ENCODE measurements around the gene LDLR. TPM values are rescaled to one million over a fixed set of nuclear protein-coding genes. Genes with fewer than 3 reads are reported as not detected.

Gene LDLR
- 100 to 1,000 TPM in 2 of 3 donors, 10 to 100 TPM in 1; 84.7 to 172 (median 112) TPM for total RNA-seq
- total RNA-seq (2013): 19.7 TPM

DNA sequence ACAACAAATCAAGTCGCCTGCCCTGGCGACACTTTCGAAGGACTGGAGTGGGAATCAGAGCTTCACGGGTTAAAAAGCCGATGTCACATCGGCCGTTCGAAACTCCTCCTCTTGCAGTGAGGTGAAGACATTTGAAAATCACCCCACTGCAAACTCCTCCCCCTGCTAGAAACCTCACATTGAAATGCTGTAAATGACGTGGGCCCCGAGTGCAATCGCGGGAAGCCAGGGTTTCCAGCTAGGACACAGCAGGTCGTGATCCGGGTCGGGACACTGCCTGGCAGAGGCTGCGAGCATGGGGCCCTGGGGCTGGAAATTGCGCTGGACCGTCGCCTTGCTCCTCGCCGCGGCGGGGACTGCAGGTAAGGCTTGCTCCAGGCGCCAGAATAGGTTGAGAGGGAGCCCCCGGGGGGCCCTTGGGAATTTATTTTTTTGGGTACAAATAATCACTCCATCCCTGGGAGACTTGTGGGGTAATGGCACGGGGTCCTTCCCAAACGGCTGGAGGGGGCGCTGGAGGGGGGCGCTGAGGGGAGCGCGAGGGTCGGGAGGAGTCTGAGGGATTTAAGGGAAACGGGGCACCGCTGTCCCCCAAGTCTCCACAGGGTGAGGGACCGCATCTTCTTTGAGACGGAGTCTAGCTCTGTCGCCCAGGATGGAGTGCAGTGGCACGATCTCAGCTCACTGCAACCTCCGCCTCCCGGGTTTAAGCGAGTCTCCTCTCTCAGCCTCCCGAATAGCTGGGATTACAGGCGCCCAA is at the start of gene LDLR:
LDLR (plus strand) TSS at position 210 of the 760 bp plus-strand sequence; CDS start at position 296, 86 bp downstream.
- intact Hi-C loops (cut with micrococcal nuclease): no loop called here
- TF ChIP-seq, protein P1, sequence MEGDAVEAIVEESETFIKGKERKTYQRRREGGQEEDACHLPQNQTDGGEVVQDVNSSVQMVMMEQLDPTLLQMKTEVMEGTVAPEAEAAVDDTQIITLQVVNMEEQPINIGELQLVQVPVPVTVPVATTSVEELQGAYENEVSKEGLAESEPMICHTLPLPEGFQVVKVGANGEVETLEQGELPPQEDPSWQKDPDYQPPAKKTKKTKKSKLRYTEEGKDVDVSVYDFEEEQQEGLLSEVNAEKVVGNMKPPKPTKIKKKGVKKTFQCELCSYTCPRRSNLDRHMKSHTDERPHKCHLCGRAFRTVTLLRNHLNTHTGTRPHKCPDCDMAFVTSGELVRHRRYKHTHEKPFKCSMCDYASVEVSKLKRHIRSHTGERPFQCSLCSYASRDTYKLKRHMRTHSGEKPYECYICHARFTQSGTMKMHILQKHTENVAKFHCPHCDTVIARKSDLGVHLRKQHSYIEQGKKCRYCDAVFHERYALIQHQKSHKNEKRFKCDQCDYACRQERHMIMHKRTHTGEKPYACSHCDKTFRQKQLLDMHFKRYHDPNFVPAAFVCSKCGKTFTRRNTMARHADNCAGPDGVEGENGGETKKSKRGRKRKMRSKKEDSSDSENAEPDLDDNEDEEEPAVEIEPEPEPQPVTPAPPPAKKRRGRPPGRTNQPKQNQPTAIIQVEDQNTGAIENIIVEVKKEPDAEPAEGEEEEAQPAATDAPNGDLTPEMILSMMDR (IDR thresholded peaks at IDR 0.05): no peak
- H3K27me3 Mint-ChIP-seq (ENCODE audit: low read depth in 2 of 2): no peaks in the 10 kb centered on the region
- under 1% methylated on average over 42 of the region's 43 CpGs for WGBS (ENCODE audit: insufficient coverage)
- Histone ChIP-seq H3K27me3 (ENCODE audit: control insufficient read depth, insufficient read depth, low read length) (no peaks in the 10 kb centered on the region), H3K9me3 (ENCODE audit: control insufficient read depth, insufficient read depth, low read length) (no peaks in the 10 kb centered on the region), H3K27ac (ENCODE audit: low read length) (peak within 1 kb of the TSS; percentile 94), H3K4me1 (ENCODE audit: control insufficient read depth, insufficient read depth, low read length) (peaks cover 50% of the 10 kb centered on the region), H3K36me3 (ENCODE audit: control insufficient read depth, insufficient read depth, low read length) (no peaks in the 10 kb centered on the region), H3K4me3 (ENCODE audit: low read length) (peak within 1 kb of the TSS; percentile 70)
- ATAC-seq (peak; percentile 53 to 65 (median 58)), DNase-seq (peak; percentile 75 to 92)
- no peaks in the 10 kb centered on the region for H3K36me3 Mint-ChIP-seq
- H3K27ac Mint-ChIP-seq: peak within 1 kb of the TSS; percentile 91 to 97
- H3K9me3 Mint-ChIP-seq: no peaks in the 10 kb centered on the region
- H3K4me1 Mint-ChIP-seq: peaks cover 26 to 36% of the 10 kb centered on the region in 2 donors
- H3K4me3 Mint-ChIP-seq: peak within 1 kb of the TSS; percentile 96

DNA sequence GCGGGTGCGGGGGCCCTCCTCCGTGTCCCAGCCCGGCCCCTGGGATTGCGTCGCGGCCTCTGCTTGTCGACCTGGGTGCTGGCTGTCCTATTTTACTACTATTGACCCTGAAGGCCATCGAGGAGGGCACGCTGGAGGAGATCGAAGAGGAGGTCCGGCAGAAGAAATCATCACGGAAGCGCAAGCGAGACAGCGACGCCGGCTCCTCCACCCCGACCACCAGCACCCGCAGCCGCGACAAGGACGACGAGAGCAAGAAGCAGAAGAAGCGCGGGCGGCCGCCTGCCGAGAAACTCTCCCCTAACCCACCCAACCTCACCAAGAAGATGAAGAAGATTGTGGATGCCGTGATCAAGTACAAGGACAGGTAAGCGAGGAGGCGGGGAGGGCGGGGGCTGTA is 48.1 kb upstream of the LDLR start:
- ATAC-seq (no peak), DNase-seq (no peak)
- no peak overlapping the region for H3K27ac ChIP-seq (ENCODE audit: low read length)
- peaks cover 42% of the 10 kb centered on the region for H3K36me3 ChIP-seq (ENCODE audit: control insufficient read depth, insufficient read depth, low read length)
- intact Hi-C loops (cut with micrococcal nuclease): no loop called here
- H3K27me3 Mint-ChIP-seq (ENCODE audit: low read depth in 2 of 2): no peaks in the 10 kb centered on the region
- H3K27me3 ChIP-seq (ENCODE audit: control insufficient read depth, insufficient read depth, low read length): no peaks in the 10 kb centered on the region
- no peaks in the 10 kb centered on the region for H3K9me3 ChIP-seq (ENCODE audit: control insufficient read depth, insufficient read depth, low read length)
- H3K4me3 Mint-ChIP-seq: no peak overlapping the region
- peaks cover 3 to 5% of the 10 kb centered on the region in 2 donors for H3K4me1 Mint-ChIP-seq
- peaks cover 3% of the 10 kb centered on the region for H3K4me1 ChIP-seq (ENCODE audit: control insufficient read depth, insufficient read depth, low read length)
- WGBS (ENCODE audit: insufficient coverage): 98% methylated on average over 30 of the region's 33 CpGs
- H3K27ac Mint-ChIP-seq: no peak overlapping the region
- H3K9me3 Mint-ChIP-seq: no peaks in the 10 kb centered on the region
- TF ChIP-seq, protein P1 (IDR thresholded peaks at IDR 0.05): no peak
- no peak overlapping the region for H3K4me3 ChIP-seq (ENCODE audit: low read length)
- H3K36me3 Mint-ChIP-seq: peaks cover 19% of the 10 kb centered on the region

DNA sequence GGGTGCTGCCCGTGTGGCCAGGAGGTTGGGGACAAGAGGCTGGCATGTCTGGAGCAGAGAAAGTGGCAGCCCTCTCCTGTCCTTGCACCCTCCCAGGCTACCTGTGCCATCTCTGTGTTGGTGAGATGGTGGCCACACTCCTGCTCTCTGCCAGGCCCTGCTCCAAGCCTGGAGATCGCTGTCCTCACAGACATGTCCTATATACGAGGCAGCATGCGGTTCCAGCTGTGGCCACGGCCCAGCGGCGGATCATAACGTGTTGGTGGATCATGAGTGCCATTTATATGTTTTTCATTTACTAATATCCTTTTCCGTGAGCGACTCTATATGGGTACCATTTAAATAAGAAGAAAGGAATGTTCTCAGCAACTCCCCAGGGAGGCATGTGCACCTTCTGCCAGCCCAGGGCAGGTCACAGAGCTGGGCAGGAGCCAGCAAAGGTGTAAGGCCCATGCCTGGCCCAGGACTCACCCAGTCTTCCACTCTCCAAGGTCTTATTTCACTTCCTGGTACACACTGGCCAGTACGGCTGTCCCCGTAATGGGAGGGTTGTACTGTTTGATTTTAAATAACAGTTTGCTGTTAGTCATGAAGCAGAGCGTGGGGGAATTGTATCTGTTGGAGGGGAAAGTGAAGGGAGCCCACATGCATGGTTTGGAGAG is 47.2 kb upstream of the LDLR start:
- no peak overlapping the region for H3K27ac Mint-ChIP-seq
- H3K27me3 ChIP-seq (ENCODE audit: control insufficient read depth, insufficient read depth, low read length): no peaks in the 10 kb centered on the region
- H3K9me3 ChIP-seq (ENCODE audit: control insufficient read depth, insufficient read depth, low read length): no peaks in the 10 kb centered on the region
- WGBS (ENCODE audit: insufficient coverage): 99% methylated on average over 10 of the region's 13 CpGs
- intact Hi-C loops (cut with micrococcal nuclease): no loop called here
- no peak overlapping the region for H3K4me3 ChIP-seq (ENCODE audit: low read length)
- peaks cover 34% of the 10 kb centered on the region for H3K36me3 ChIP-seq (ENCODE audit: control insufficient read depth, insufficient read depth, low read length)
- no peaks in the 10 kb centered on the region for H3K4me1 ChIP-seq (ENCODE audit: control insufficient read depth, insufficient read depth, low read length)
- no peak for DNase-seq
- TF ChIP-seq, protein P1 (IDR thresholded peaks at IDR 0.05): no peak
- ATAC-seq: no peak
- peaks cover 19% of the 10 kb centered on the region for H3K36me3 Mint-ChIP-seq
- H3K4me3 Mint-ChIP-seq: no peak overlapping the region
- H3K27me3 Mint-ChIP-seq (ENCODE audit: low read depth in 2 of 2): no peaks in the 10 kb centered on the region
- H3K4me1 Mint-ChIP-seq: peaks cover 3 to 5% of the 10 kb centered on the region in 2 donors
- no peaks in the 10 kb centered on the region for H3K9me3 Mint-ChIP-seq
- no peak overlapping the region for H3K27ac ChIP-seq (ENCODE audit: low read length)
